NB4 (cell line): ENCODE results near the gene EIF4G3.

ENCODE experiments used
- CTCF ChIP-seq: IDR thresholded peaks from one replicate; pipeline ENCODE4 v1.5.1; 2012; ENCODE audit warnings: low read depth, low read length
- POLR2A ChIP-seq: IDR thresholded peaks from 2 replicates; pipeline ENCODE4 v1.6.1; 2011; ENCODE audit warnings: mild to moderate bottlenecking; ENCODE audit not compliant: insufficient read length; ENCODE audit errors: extremely low read depth

- TF ChIP-seq CTCF (no peak), POLR2A (no peak)
These were observed 118.5 kb downstream of the EIF4G3 start for GRCh38 chr1:21058035-21058793.
